IPS DF 6.9 (cell line): ENCODE data around the gene CPNE8.

Experiments
- DNase-seq: peaks from one replicate; pipeline ENCODE4 v3.0.0-alpha.2; 2013; ENCODE audit warnings: low read depth, low spot score
- H3K27ac ChIP-seq: one replicate; pipeline ENCODE4 v1.5.1; 2013; ENCODE audit warnings: low read length, control low read depth
- H3K27me3 ChIP-seq: 2 replicates; pipeline ENCODE4 v1.6.1; 2013; ENCODE audit warnings: mild to moderate bottlenecking, low read length; ENCODE audit not compliant: control insufficient read depth, insufficient read depth
- H3K36me3 ChIP-seq: 2 replicates; pipeline ENCODE4 v1.6.1; 2013; ENCODE audit warnings: low read length; ENCODE audit not compliant: control insufficient read depth, insufficient read depth
- H3K4me1 ChIP-seq: 2 replicates; pipeline ENCODE4 v1.6.1; 2013; ENCODE audit warnings: low read length; ENCODE audit not compliant: control insufficient read depth, insufficient read depth
- H3K4me3 ChIP-seq: 2 replicates; pipeline ENCODE4 v1.5.1; 2013; ENCODE audit warnings: mild to moderate bottlenecking, low read length
- H3K9me3 ChIP-seq: 2 replicates; pipeline ENCODE4 v1.6.1; 2013; ENCODE audit warnings: low read length, inconsistent platforms; ENCODE audit not compliant: control insufficient read depth, insufficient read depth
- WGBS: extraction: QIAGEN DNeasy Blood & Tissue Kit; methylation state at CpG from one replicate; pipeline ENCODE4 v1.1.7; 2013; ENCODE audit warnings: mixed read lengths, missing lambda C conversion rate; ENCODE audit not compliant: insufficient read length, insufficient coverage; 5-methylcytosine and 5-hydroxymethylcytosine counted together

CPNE8 gene

DNA sequence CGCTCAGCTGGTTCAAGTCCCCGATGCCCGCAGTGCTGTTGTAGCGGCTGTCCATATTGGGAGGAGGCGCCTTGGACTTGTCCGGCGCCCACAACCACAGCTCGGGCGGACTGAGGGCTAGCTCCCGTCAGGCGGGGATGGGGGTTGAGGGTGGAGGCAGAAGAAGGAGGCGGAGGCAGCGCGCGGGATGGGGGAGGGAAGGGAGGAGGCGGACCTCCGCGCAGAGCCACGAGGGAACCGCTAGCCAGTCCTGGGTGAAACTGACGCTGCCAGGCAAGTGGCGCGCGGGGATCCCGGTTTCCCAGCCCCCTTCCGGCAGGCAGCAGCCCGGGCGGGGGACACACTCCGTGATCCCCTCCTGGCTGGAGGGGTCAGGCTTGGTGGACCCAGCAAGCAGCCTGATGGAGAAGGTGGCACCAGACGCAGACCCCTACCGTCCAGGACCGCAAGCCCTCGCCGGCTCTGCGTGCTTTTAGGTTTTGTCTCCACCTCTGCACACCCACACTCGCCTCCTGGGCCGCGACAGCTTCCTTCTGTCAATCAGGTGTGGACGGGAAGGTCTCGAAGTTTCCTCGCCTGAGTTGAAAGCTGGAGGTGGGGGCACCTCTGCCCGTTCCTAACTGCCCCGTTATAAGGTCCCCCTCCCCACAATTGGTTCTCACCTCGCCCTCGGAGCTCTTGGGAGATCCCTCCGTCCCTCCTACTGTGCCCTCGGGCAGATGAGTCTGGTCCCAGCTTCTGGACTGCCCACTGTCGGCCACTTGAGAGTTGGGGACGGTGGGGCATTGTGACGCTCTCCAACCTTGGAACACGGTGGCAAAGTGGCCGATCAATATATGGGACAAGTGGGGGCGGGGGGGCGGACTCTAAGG is at the start of gene CPNE8:
Gene CPNE8 (minus strand): TSS at position 112 of the 872 bp plus-strand sequence. CDS start 57 bp downstream, at position 55.
- no CpG with 5 or more reads among the region's 54 CpGs for WGBS
- H3K4me3 ChIP-seq: peak within 1 kb of the TSS; percentile 63
- DNase-seq: no peak
- no peaks in the 10 kb centered on the region for H3K36me3 ChIP-seq
- no peaks in the 10 kb centered on the region for H3K9me3 ChIP-seq
- no peak within 1 kb of the TSS for H3K27ac ChIP-seq
- no peaks in the 10 kb centered on the region for H3K4me1 ChIP-seq
- no peaks in the 10 kb centered on the region for H3K27me3 ChIP-seq

DNA sequence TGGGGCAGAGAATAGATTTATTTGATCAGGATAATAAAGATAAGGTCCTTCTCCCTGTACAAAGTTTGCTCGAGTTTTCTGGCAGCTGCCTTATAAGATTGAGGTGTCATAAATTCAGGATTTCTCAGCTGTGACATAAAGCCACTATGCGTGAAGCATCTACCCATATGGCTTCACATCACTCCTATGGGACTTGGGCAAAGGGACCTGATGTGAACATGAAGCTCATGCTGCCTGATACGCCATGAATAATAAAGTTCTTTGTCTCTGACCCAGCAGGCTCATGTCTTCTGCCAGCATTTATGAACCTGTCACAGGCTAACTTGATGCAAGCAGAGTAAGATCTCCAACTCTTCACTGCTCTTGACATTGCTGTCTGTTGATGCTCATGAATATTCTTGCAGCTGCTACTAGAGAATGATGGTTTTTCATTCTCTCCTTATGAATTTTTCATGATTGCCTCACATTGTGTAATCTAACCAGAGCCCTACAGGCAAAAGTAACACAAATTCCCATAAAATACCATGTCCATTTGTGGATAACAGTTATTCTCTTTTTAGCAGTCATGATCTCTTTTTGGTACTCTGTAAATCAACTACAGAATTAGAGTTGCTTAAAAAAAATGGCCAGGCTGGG is 49.0 kb upstream of the CPNE8 start:
- no CpG with 5 or more reads among the region's 3 CpGs for WGBS
- DNase-seq: no peak
- H3K36me3 ChIP-seq: no peaks in the 10 kb centered on the region

DNA sequence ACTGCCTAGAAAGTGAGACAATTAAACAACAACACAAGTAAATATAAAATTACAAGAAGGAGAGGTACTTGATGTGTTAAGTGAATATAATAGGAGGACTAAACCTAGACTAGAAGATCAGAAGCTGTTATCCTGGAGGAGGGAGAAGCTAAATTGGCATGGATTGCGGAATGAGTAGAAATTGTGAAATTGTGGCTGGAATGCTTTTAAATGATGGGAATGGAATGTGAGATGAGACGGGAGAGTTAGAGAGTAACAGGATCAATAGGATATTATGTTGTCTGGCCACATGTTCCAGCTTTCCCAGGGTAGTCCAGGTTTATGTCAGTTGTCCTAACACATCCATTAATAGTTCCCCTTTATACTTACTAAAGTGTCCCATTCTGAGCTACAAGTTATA is 44.0 kb upstream of the CPNE8 start:
- H3K27ac ChIP-seq: no peak overlapping the region
- DNase-seq: no peak
- H3K36me3 ChIP-seq: no peaks in the 10 kb centered on the region
- no peak overlapping the region for H3K4me3 ChIP-seq
- WGBS: 100% methylated on average over 1 of the region's 2 CpGs
- H3K4me1 ChIP-seq: no peaks in the 10 kb centered on the region
- H3K27me3 ChIP-seq: no peaks in the 10 kb centered on the region
- H3K9me3 ChIP-seq: no peaks in the 10 kb centered on the region

More for the DNA sequence above, 49.0 kb upstream of the CPNE8 start:
- H3K4me3 ChIP-seq: no peak overlapping the region
- H3K27ac ChIP-seq: no peak overlapping the region
- H3K4me1 ChIP-seq: no peaks in the 10 kb centered on the region
- H3K27me3 ChIP-seq: no peaks in the 10 kb centered on the region
- H3K9me3 ChIP-seq: no peaks in the 10 kb centered on the region

DNA sequence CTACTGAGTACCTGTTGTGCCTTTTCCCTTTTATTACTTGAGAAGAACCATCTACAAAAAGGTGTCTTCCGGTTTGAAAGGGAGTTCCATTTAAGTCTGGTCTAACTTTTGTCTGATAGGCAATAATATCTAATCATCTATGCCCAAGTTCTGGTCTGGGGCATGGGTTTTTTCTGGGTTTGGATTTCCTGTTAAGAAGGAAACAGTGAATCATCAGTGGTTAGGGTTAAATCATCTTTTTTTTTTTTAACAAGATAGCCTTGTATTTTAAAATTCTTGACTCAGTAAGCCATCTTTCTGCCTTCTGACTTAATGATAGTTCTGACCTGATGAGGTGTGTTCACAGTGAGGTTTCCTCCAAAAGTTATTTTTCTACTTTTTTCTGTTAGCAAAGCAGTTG is 29.3 kb upstream of the CPNE8 start:
- Histone ChIP-seq H3K36me3 (no peaks in the 10 kb centered on the region), H3K27ac (no peak overlapping the region), H3K4me1 (no peaks in the 10 kb centered on the region), H3K9me3 (no peaks in the 10 kb centered on the region), H3K4me3 (no peak overlapping the region), H3K27me3 (no peaks in the 10 kb centered on the region)
- DNase-seq: no peak
- no CpG with 5 or more reads among the region's 1 CpG for WGBS

DNA sequence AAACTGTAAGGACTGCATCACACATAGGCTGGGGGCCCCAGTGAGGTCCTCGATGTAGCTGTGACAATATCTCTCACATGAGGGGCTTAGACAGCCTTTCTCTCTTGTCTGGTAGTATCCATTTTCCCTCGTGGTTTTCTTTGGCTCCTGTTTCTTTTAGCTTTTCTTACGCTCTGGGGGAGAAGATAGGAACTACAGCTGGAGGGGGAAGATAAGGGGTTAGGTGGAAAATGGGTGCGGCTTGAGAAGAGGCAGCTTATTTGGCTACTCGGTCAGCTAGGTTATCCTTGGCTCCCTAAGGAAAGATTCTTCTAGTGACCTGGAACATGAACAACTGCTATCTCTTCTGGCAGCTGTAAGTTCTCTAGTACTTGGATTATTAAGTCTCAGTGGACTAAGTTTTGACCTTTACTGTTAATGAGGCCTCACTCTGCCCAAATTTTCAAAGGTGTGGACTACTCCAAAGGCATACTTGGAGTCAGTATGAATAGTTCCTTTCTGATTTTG is 28.7 kb upstream of the CPNE8 start:
- no peak overlapping the region for H3K4me3 ChIP-seq
- no CpG with 5 or more reads among the region's 5 CpGs for WGBS
- H3K9me3 ChIP-seq: no peaks in the 10 kb centered on the region
- H3K27me3 ChIP-seq: no peaks in the 10 kb centered on the region
- H3K36me3 ChIP-seq: no peaks in the 10 kb centered on the region
- DNase-seq: no peak
- H3K27ac ChIP-seq: no peak overlapping the region
- no peaks in the 10 kb centered on the region for H3K4me1 ChIP-seq

DNA sequence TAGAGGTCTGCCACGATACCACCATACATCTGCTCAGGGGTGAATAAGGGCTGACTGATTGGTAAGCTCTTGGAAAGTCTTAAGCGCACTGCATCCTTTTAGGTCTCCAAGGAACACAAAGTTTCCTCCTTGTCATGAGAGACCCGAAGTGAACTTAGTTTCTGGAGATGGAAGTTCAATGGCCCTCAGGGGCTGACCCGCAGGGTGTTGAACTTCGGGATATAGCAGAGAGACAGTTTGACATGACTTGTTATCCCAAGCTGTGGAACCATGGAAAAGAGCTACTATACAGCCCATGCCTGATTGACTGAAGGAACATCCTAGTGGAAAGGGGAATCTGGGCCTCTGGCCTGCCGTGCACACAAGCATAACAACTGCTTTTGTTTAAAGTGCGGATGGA is 26.9 kb upstream of the CPNE8 start:
- H3K9me3 ChIP-seq: no peaks in the 10 kb centered on the region
- H3K4me3 ChIP-seq: no peak overlapping the region
- no CpG with 5 or more reads among the region's 7 CpGs for WGBS
- no peaks in the 10 kb centered on the region for H3K4me1 ChIP-seq
- H3K27me3 ChIP-seq: no peaks in the 10 kb centered on the region
- DNase-seq: no peak
- H3K27ac ChIP-seq: no peak overlapping the region
- no peaks in the 10 kb centered on the region for H3K36me3 ChIP-seq

DNA sequence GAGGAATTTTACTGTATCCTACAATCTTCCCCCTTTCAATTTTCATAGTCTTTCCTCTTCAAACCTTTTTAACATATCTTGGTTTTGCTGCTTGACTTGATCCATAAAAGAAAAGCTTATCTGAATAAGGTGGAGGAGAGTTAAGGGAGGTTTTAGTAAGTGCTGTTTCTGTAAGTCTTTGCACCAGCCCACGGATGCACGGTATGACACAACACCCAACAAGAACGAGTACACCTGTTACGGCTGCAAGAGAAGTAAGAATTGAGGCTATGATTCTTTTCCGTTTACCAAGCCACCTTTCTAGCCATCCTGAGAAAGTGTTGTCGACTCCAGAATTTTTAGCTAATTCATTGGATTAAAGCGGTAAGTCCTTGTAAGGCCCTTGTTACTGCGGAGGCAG is 26.1 kb upstream of the CPNE8 start:
- no peak overlapping the region for H3K27ac ChIP-seq
- no CpG with 5 or more reads among the region's 8 CpGs for WGBS
- no peaks in the 10 kb centered on the region for H3K27me3 ChIP-seq
- no peaks in the 10 kb centered on the region for H3K4me1 ChIP-seq
- no peak overlapping the region for H3K4me3 ChIP-seq
- H3K36me3 ChIP-seq: no peaks in the 10 kb centered on the region
- H3K9me3 ChIP-seq: no peaks in the 10 kb centered on the region
- DNase-seq: no peak

DNA sequence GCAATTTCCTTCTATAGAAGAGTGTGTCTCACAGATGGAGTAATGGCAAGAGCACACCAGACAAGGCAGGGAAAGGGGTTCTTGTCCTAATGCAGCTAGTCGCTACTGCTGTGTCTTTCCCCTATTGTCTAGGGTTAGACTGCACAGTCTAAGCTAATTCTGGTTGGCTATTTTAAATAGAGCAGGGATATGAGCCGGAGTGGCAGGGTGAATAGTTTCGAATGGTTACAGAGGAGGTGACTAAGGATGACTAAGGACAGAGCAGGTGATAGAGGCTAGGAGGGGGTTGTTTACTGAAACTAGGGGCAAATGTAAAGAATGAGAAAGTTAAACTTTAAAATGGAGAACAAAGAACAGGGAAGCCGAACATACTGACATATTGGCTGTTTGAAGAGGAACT is 25.6 kb upstream of the CPNE8 start:
- DNase-seq: no peak
- Histone ChIP-seq H3K36me3 (no peaks in the 10 kb centered on the region), H3K9me3 (no peaks in the 10 kb centered on the region), H3K27ac (no peak overlapping the region), H3K27me3 (no peaks in the 10 kb centered on the region), H3K4me1 (no peaks in the 10 kb centered on the region), H3K4me3 (no peak overlapping the region)
- WGBS: no CpG with 5 or more reads among the region's 4 CpGs

DNA sequence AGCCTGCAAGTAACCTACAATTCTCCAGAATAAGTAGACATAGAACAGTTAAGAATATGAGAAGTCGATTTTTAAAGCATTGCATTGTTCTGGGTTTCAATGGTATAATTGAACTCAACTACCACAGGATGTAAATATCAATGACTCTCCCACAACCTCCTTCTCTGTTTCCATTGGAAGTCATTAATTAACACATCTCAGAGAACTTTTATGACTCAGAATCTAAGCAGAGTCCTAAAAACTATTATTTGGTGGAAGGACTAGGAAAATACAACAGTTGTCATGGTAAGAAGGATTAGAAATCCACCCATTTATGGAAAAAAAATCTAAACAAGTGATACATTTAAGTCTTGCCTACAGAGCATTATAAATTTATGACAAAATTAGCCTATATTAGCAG is 21.1 kb upstream of the CPNE8 start:
- no peaks in the 10 kb centered on the region for H3K27me3 ChIP-seq
- no peak for DNase-seq
- no peaks in the 10 kb centered on the region for H3K4me1 ChIP-seq
- H3K27ac ChIP-seq: no peak overlapping the region
- WGBS: no CpG with 5 or more reads among the region's 1 CpG
- no peaks in the 10 kb centered on the region for H3K36me3 ChIP-seq
- no peak overlapping the region for H3K4me3 ChIP-seq
- no peaks in the 10 kb centered on the region for H3K9me3 ChIP-seq

DNA sequence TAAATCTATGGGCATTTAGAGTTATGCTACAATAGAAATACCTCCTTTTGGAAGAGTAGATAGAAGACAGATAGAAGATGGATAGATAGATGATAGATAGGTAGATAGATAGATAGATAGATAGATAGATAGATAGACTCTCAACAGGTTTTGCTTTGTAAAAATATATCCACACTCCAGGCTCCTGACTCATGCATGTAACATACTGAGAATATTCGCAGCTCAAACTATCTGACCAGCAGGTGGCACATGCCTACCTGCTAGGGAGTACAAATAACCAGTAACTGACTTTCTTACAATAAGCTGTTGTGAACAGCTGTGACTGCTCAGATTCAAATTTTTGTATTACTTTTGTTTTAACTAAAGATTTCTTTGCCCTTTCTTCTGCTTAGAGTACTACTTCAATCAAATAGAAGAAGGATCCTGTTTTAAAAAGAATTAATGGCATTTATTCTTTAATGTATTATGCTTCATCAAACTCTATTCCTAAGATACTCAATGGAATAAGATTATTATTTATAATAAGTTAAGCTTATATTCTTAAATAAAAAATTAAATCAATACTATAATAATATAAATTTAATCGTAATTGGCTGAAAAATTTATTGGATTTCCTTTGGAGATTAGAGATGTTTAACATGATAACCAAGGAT is 15.8 kb upstream of the CPNE8 start:
- Histone ChIP-seq H3K36me3 (no peaks in the 10 kb centered on the region), H3K4me1 (no peaks in the 10 kb centered on the region), H3K27ac (no peak overlapping the region), H3K27me3 (no peaks in the 10 kb centered on the region), H3K4me3 (no peak overlapping the region), H3K9me3 (no peaks in the 10 kb centered on the region)
- DNase-seq: no peak
- no CpG with 5 or more reads among the region's 2 CpGs for WGBS
